NCI-H69 (cell line): ENCODE measurements around the gene MORN4.
A peak's percentile ranks its signal among the peaks of the same experiment; 100 is the strongest.
"Not testable (repeated sequence)": the region's sequence is repeated elsewhere in the genome, so short reads cannot be mapped to it uniquely, and the experiment has no call there.

ENCODE experiments used
- DNase-seq: peaks from one replicate; lab custom pipeline; 2025; lab: John Stamatoyannopoulos, UW

The MORN4 gene

GRCh38 chr10:97632949-97633884 lies at the start of gene MORN4:
TSS of gene MORN4 (minus strand) at chr10:97633500. CDS start at chr10:97619653, 13,847 bp downstream.
- DNase-seq: peak; percentile 92

- no peak for DNase-seq
Observed at GRCh38 chr10:97682042-97682441, 48.7 kb upstream of the MORN4 start.

- no peak for DNase-seq
Observed at GRCh38 chr10:97679594-97679993, 46.3 kb upstream of the MORN4 start.

GRCh38 chr10:97676770-97677581 lies 43.7 kb upstream of the MORN4 start:
- DNase-seq: peak; percentile 54

GRCh38 chr10:97675222-97675621 lies 41.9 kb upstream of the MORN4 start:
- no peak for DNase-seq

GRCh38 chr10:97673736-97674525 lies 40.6 kb upstream of the MORN4 start:
- DNase-seq: peak; percentile 17

GRCh38 chr10:97669571-97669970 lies 36.3 kb upstream of the MORN4 start:
- DNase-seq: no peak

GRCh38 chr10:97667463-97667862 lies 34.2 kb upstream of the MORN4 start:
- no peak for DNase-seq

- no peak for DNase-seq
Observed at GRCh38 chr10:97666992-97667391, 33.7 kb upstream of the MORN4 start.

- DNase-seq: no peak
Observed at GRCh38 chr10:97664282-97664850, 31.1 kb upstream of the MORN4 start.

GRCh38 chr10:97659589-97659988 lies 26.3 kb upstream of the MORN4 start:
- DNase-seq: peak; percentile 15

GRCh38 chr10:97656777-97657176 lies 23.5 kb upstream of the MORN4 start:
- DNase-seq: no peak

- no peak for DNase-seq
Observed at GRCh38 chr10:97651773-97652172, 18.5 kb upstream of the MORN4 start.

- no peak for DNase-seq
Observed at GRCh38 chr10:97650726-97651125, 17.4 kb upstream of the MORN4 start.

GRCh38 chr10:97649405-97649750 lies 16.1 kb upstream of the MORN4 start:
- not testable (repeated sequence) for DNase-seq

GRCh38 chr10:97648562-97649404 lies 15.5 kb upstream of the MORN4 start:
- peak; percentile 11 for DNase-seq

- DNase-seq: no peak
Observed at GRCh38 chr10:97647556-97647955, 14.3 kb upstream of the MORN4 start.

- DNase-seq: no peak
Observed at GRCh38 chr10:97644936-97645335, 11.6 kb upstream of the MORN4 start.

GRCh38 chr10:97643441-97643985 lies 10.2 kb upstream of the MORN4 start:
- DNase-seq: peak; percentile 71

- DNase-seq: not testable (repeated sequence)
Observed at GRCh38 chr10:97642471-97643159, 9.3 kb upstream of the MORN4 start.
